ENCODE results near the gene STK38L.

Gene STK38L

GRCh38 chr12:27246141-27246540, 2.1 kb downstream of the STK38L start:
- peaks cover 38% of the 10 kb centered on the region for H3K4me1 Mint-ChIP-seq (ENCODE audit: low read depth)
- no peak overlapping the region for H3K27ac Mint-ChIP-seq
- peaks cover 12% of the 10 kb centered on the region for H3K36me3 Mint-ChIP-seq (ENCODE audit: low read depth)
- H3K9me3 Mint-ChIP-seq, result peaks cover 8% of the 10 kb centered on the region
- peak overlapping the region; percentile 55 for H3K4me3 Mint-ChIP-seq
- H3K27me3 Mint-ChIP-seq (ENCODE audit: low read depth), result no peaks in the 10 kb centered on the region

- H3K4me1 Mint-ChIP-seq (ENCODE audit: low read depth), result peaks cover 38% of the 10 kb centered on the region
- H3K36me3 Mint-ChIP-seq (ENCODE audit: low read depth), result peaks cover 12% of the 10 kb centered on the region
- no peak overlapping the region for H3K27ac Mint-ChIP-seq
- peaks cover 8% of the 10 kb centered on the region for H3K9me3 Mint-ChIP-seq
- peak overlapping the region; percentile 25 for H3K4me3 Mint-ChIP-seq
- H3K27me3 Mint-ChIP-seq (ENCODE audit: low read depth), result no peaks in the 10 kb centered on the region
Measured at GRCh38 chr12:27246774-27247173, 2.7 kb downstream of the STK38L start.

- H3K9me3 Mint-ChIP-seq, result peaks cover 9% of the 10 kb centered on the region
- peaks cover 27% of the 10 kb centered on the region for H3K36me3 Mint-ChIP-seq (ENCODE audit: low read depth)
- peaks cover 30% of the 10 kb centered on the region for H3K4me1 Mint-ChIP-seq (ENCODE audit: low read depth)
- H3K27me3 Mint-ChIP-seq (ENCODE audit: low read depth), result no peaks in the 10 kb centered on the region
- no peak overlapping the region for H3K4me3 Mint-ChIP-seq
- H3K27ac Mint-ChIP-seq, result no peak overlapping the region
Measured at GRCh38 chr12:27252934-27253333, 8.8 kb downstream of the STK38L start.

- no peaks in the 10 kb centered on the region for H3K27me3 Mint-ChIP-seq (ENCODE audit: low read depth)
- H3K4me3 Mint-ChIP-seq, result no peak overlapping the region
- H3K36me3 Mint-ChIP-seq (ENCODE audit: low read depth), result peaks cover 25% of the 10 kb centered on the region
- no peak overlapping the region for H3K27ac Mint-ChIP-seq
- peaks cover 25% of the 10 kb centered on the region for H3K4me1 Mint-ChIP-seq (ENCODE audit: low read depth)
- peaks cover 9% of the 10 kb centered on the region for H3K9me3 Mint-ChIP-seq
Measured at GRCh38 chr12:27253347-27253746, 9.3 kb downstream of the STK38L start.

- Mint-ChIP-seq H3K4me1 (ENCODE audit: low read depth) (peaks cover 36% of the 10 kb centered on the region), H3K9me3 (peaks cover 9% of the 10 kb centered on the region), H3K36me3 (ENCODE audit: low read depth) (peaks cover 27% of the 10 kb centered on the region), H3K4me3 (no peak overlapping the region), H3K27ac (no peak overlapping the region), H3K27me3 (ENCODE audit: low read depth) (no peaks in the 10 kb centered on the region)
Measured at GRCh38 chr12:27255806-27256205, 11.7 kb downstream of the STK38L start.

GRCh38 chr12:27257104-27257843, 13.2 kb downstream of the STK38L start:
- Mint-ChIP-seq H3K9me3 (peaks cover 9% of the 10 kb centered on the region), H3K4me3 (no peak overlapping the region), H3K27me3 (ENCODE audit: low read depth) (no peaks in the 10 kb centered on the region), H3K36me3 (ENCODE audit: low read depth) (peaks cover 28% of the 10 kb centered on the region), H3K4me1 (ENCODE audit: low read depth) (peaks cover 40% of the 10 kb centered on the region), H3K27ac (no peak overlapping the region)

GRCh38 chr12:27260746-27261145, 16.7 kb downstream of the STK38L start:
- no peak overlapping the region for H3K4me3 Mint-ChIP-seq
- no peaks in the 10 kb centered on the region for H3K27me3 Mint-ChIP-seq (ENCODE audit: low read depth)
- no peak overlapping the region for H3K27ac Mint-ChIP-seq
- peaks cover 6% of the 10 kb centered on the region for H3K9me3 Mint-ChIP-seq
- H3K4me1 Mint-ChIP-seq (ENCODE audit: low read depth), result peaks cover 23% of the 10 kb centered on the region
- peaks cover 20% of the 10 kb centered on the region for H3K36me3 Mint-ChIP-seq (ENCODE audit: low read depth)

- no peak overlapping the region for H3K27ac Mint-ChIP-seq
- no peaks in the 10 kb centered on the region for H3K9me3 Mint-ChIP-seq
- H3K36me3 Mint-ChIP-seq (ENCODE audit: low read depth), result peaks cover 14% of the 10 kb centered on the region
- H3K27me3 Mint-ChIP-seq (ENCODE audit: low read depth), result no peaks in the 10 kb centered on the region
- peaks cover 17% of the 10 kb centered on the region for H3K4me1 Mint-ChIP-seq (ENCODE audit: low read depth)
- H3K4me3 Mint-ChIP-seq, result no peak overlapping the region
Measured at GRCh38 chr12:27261866-27262265, 17.8 kb downstream of the STK38L start.

- no peak overlapping the region for H3K27ac Mint-ChIP-seq
- H3K4me1 Mint-ChIP-seq (ENCODE audit: low read depth), result peaks cover 2% of the 10 kb centered on the region
- no peak overlapping the region for H3K4me3 Mint-ChIP-seq
- peaks cover 14% of the 10 kb centered on the region for H3K36me3 Mint-ChIP-seq (ENCODE audit: low read depth)
- H3K9me3 Mint-ChIP-seq, result peaks cover 4% of the 10 kb centered on the region
- no peaks in the 10 kb centered on the region for H3K27me3 Mint-ChIP-seq (ENCODE audit: low read depth)
Measured at GRCh38 chr12:27270148-27270547, 26.1 kb downstream of the STK38L start.

GRCh38 chr12:27271206-27271605, 27.1 kb downstream of the STK38L start:
- H3K27me3 Mint-ChIP-seq (ENCODE audit: low read depth), result no peaks in the 10 kb centered on the region
- no peak overlapping the region for H3K4me3 Mint-ChIP-seq
- H3K27ac Mint-ChIP-seq, result no peak overlapping the region
- H3K4me1 Mint-ChIP-seq (ENCODE audit: low read depth), result peaks cover 2% of the 10 kb centered on the region
- peaks cover 4% of the 10 kb centered on the region for H3K9me3 Mint-ChIP-seq
- peaks cover 14% of the 10 kb centered on the region for H3K36me3 Mint-ChIP-seq (ENCODE audit: low read depth)

- Mint-ChIP-seq H3K27ac (no peak overlapping the region), H3K4me3 (no peak overlapping the region), H3K9me3 (peaks cover 4% of the 10 kb centered on the region), H3K4me1 (ENCODE audit: low read depth) (peaks cover 5% of the 10 kb centered on the region), H3K27me3 (ENCODE audit: low read depth) (no peaks in the 10 kb centered on the region), H3K36me3 (ENCODE audit: low read depth) (peaks cover 12% of the 10 kb centered on the region)
Measured at GRCh38 chr12:27272373-27273028, 28.4 kb downstream of the STK38L start.

- H3K4me3 Mint-ChIP-seq, result no peak overlapping the region
- no peak overlapping the region for H3K27ac Mint-ChIP-seq
- H3K4me1 Mint-ChIP-seq (ENCODE audit: low read depth), result peaks cover 10% of the 10 kb centered on the region
- no peaks in the 10 kb centered on the region for H3K27me3 Mint-ChIP-seq (ENCODE audit: low read depth)
- H3K9me3 Mint-ChIP-seq, result no peaks in the 10 kb centered on the region
- H3K36me3 Mint-ChIP-seq (ENCODE audit: low read depth), result peaks cover 7% of the 10 kb centered on the region
Measured at GRCh38 chr12:27273114-27273513, 29.0 kb downstream of the STK38L start.

- H3K27ac Mint-ChIP-seq, result no peak overlapping the region
- peaks cover 18% of the 10 kb centered on the region for H3K4me1 Mint-ChIP-seq (ENCODE audit: low read depth)
- H3K36me3 Mint-ChIP-seq (ENCODE audit: low read depth), result peaks cover 7% of the 10 kb centered on the region
- H3K9me3 Mint-ChIP-seq, result no peaks in the 10 kb centered on the region
- H3K4me3 Mint-ChIP-seq, result no peak overlapping the region
- H3K27me3 Mint-ChIP-seq (ENCODE audit: low read depth), result no peaks in the 10 kb centered on the region
Measured at GRCh38 chr12:27274706-27275105, 30.6 kb downstream of the STK38L start.

- no peak overlapping the region for H3K4me3 Mint-ChIP-seq
- no peaks in the 10 kb centered on the region for H3K9me3 Mint-ChIP-seq
- peaks cover 18% of the 10 kb centered on the region for H3K4me1 Mint-ChIP-seq (ENCODE audit: low read depth)
- H3K27me3 Mint-ChIP-seq (ENCODE audit: low read depth), result no peaks in the 10 kb centered on the region
- H3K36me3 Mint-ChIP-seq (ENCODE audit: low read depth), result peaks cover 8% of the 10 kb centered on the region
- no peak overlapping the region for H3K27ac Mint-ChIP-seq
Measured at GRCh38 chr12:27276275-27276674, 32.2 kb downstream of the STK38L start.

- Mint-ChIP-seq H3K9me3 (no peaks in the 10 kb centered on the region), H3K4me1 (ENCODE audit: low read depth) (peaks cover 18% of the 10 kb centered on the region), H3K27ac (no peak overlapping the region), H3K4me3 (no peak overlapping the region), H3K27me3 (ENCODE audit: low read depth) (no peaks in the 10 kb centered on the region), H3K36me3 (ENCODE audit: low read depth) (peaks cover 9% of the 10 kb centered on the region)
Measured at GRCh38 chr12:27277846-27278260, 33.8 kb downstream of the STK38L start.
